GM23338 (cell line): ENCODE measurements around the gene ATP8B4. TPM values are rescaled to one million over a fixed set of nuclear protein-coding genes. Genes with fewer than 3 reads are reported as not detected.
A peak's percentile ranks its signal among the peaks of the same experiment; 100 is the strongest.

ENCODE experiments used
- ATAC-seq: fragments of 200-7000 bp; cut with Tn5 transposase; 3 replicates; pipeline ENCODE4 v1.9.1; 2020
- DNase-seq: peaks from one replicate; pipeline ENCODE4 v3.0.0-alpha.2; 2015; ENCODE audit warnings: low spot score
- H2AFZ ChIP-seq: fragments of 200-600 bp; sonication (generic); 2 replicates; pipeline ENCODE4 v1.8.0; 2016; ENCODE audit warnings: antibody characterized with exemption, mild to moderate bottlenecking, moderate library complexity
- H3F3A ChIP-seq: fragments of 200-600 bp; sonication (generic); replicated peaks from 2 replicates; pipeline ENCODE4 v1.8.0; 2017; ENCODE audit warnings: antibody characterized with exemption, mixed run types, low read depth
- H3K27ac ChIP-seq: fragments of 200-600 bp; sonication (generic); 2 replicates; pipeline ENCODE4 v1.6.1; 2016; ENCODE audit warnings: low read depth
- H3K27me3 ChIP-seq: fragments of 200-600 bp; sonication (generic); 2 replicates; pipeline ENCODE4 v1.8.0; 2016; ENCODE audit warnings: mild to moderate bottlenecking, mixed run types, moderate library complexity; ENCODE audit not compliant: insufficient read depth
- H3K36me3 ChIP-seq: fragments of 200-600 bp; sonication (generic); 2 replicates; pipeline ENCODE4 v1.8.0; 2016; ENCODE audit warnings: mild to moderate bottlenecking; ENCODE audit not compliant: insufficient read depth
- H3K4me1 ChIP-seq: fragments of 200-600 bp; sonication (generic); 2 replicates; pipeline ENCODE4 v1.8.0; 2016; ENCODE audit warnings: mild to moderate bottlenecking, moderate library complexity; ENCODE audit not compliant: insufficient read depth
- H3K4me2 ChIP-seq: fragments of 200-600 bp; sonication (generic); 2 replicates; pipeline ENCODE4 v1.7.1; 2017; ENCODE audit warnings: mixed run types
- H3K4me3 ChIP-seq: fragments of 200-600 bp; sonication (generic); 2 replicates; pipeline ENCODE4 v1.6.1; 2016; ENCODE audit warnings: mixed run types
- H3K79me2 ChIP-seq: fragments of 200-600 bp; sonication (generic); replicated peaks from 2 replicates; pipeline ENCODE4 v1.8.0; 2017; ENCODE audit warnings: mild to moderate bottlenecking; ENCODE audit not compliant: insufficient read depth
- H3K9me2 ChIP-seq: fragments of 200-600 bp; sonication (generic); 2 replicates; pipeline ENCODE4 v1.8.0; 2017; ENCODE audit not compliant: insufficient read depth
- H4K20me1 ChIP-seq: fragments of 200-600 bp; sonication (generic); replicated peaks from 2 replicates; pipeline ENCODE4 v1.8.0; 2017; ENCODE audit warnings: mild to moderate bottlenecking; ENCODE audit not compliant: insufficient read depth
- H3K27ac Mint-ChIP-seq: 2 replicates; pipeline ENCODE4 v1.8.0; 2020; ENCODE audit warnings: inconsistent platforms, mild to moderate bottlenecking, moderate library complexity, mixed read lengths
- H3K27me3 Mint-ChIP-seq: 3 replicates; pipeline ENCODE4 v1.8.0; 2022; ENCODE audit warnings: low read depth, mild to moderate bottlenecking, moderate library complexity, mixed read lengths, inconsistent platforms; ENCODE audit not compliant: insufficient read depth, poor library complexity
- H3K36me3 Mint-ChIP-seq: 3 replicates; pipeline ENCODE4 v1.8.0; 2021; ENCODE audit warnings: low read depth, mild to moderate bottlenecking, inconsistent platforms, moderate library complexity, mixed read lengths
- H3K4me1 Mint-ChIP-seq: 3 replicates; pipeline ENCODE4 v1.8.0; 2020; ENCODE audit warnings: mild to moderate bottlenecking, inconsistent platforms, mixed read lengths
- H3K4me3 Mint-ChIP-seq: 3 replicates; pipeline ENCODE4 v1.8.0; 2021; ENCODE audit warnings: moderate library complexity, mild to moderate bottlenecking, inconsistent platforms, mixed read lengths
- H3K9me3 Mint-ChIP-seq: 3 replicates; pipeline ENCODE4 v1.8.0; 2020; ENCODE audit warnings: moderate library complexity, mild to moderate bottlenecking, inconsistent platforms, mixed read lengths
- EZH2 ChIP-seq: fragments of 200-600 bp; sonication (generic); IDR thresholded peaks from one replicate; pipeline ENCODE4 v1.8.0; 2017; ENCODE audit warnings: antibody characterized with exemption, mild to moderate bottlenecking, low read depth; ENCODE audit not compliant: unreplicated experiment
- EZH2phosphoT487 ChIP-seq: fragments of 200-600 bp; sonication (generic); IDR thresholded peaks from one replicate; pipeline ENCODE4 v1.8.1; 2018; ENCODE audit warnings: antibody characterized with exemption; ENCODE audit not compliant: unreplicated experiment
- JUNB ChIP-seq: IDR thresholded peaks from one replicate; pipeline ENCODE4 v1.6.1; 2016; ENCODE audit warnings: antibody characterized with exemption; ENCODE audit not compliant: unreplicated experiment
- NANOG ChIP-seq: IDR thresholded peaks from 2 replicates; pipeline ENCODE4 v1.6.1; 2016; ENCODE audit warnings: antibody characterized with exemption, borderline replicate concordance
- STAT1 ChIP-seq: IDR thresholded peaks from one replicate; pipeline ENCODE4 v1.6.1; 2016; ENCODE audit warnings: antibody characterized with exemption; ENCODE audit not compliant: unreplicated experiment
- ZNF114 ChIP-seq: fragments of 250-450 bp; sonication (Bioruptor Pico); IDR thresholded peaks from 2 replicates; pipeline ENCODE4 v1.5.0; 2020; ENCODE audit warnings: mild to moderate bottlenecking, moderate library complexity
- ZNF331 ChIP-seq: fragments of 250-450 bp; sonication (Bioruptor Pico); IDR thresholded peaks from 2 replicates; pipeline ENCODE4 v1.5.0; 2020; ENCODE audit warnings: low read depth, mild to moderate bottlenecking, moderate library complexity
- polyA plus RNA-seq: library from polyadenylated mRNA; unstranded; fragments of >200 nt; fragmentation: Nextera tagmentation; extraction: Ambion mirVana; gene quantifications from 2 replicates; pipeline ENCODE4 v1.2.1, GENCODE V29; 2016
- total RNA-seq: library from RNA; depleted of rRNA; stranded (reverse); fragments of >200 nt; shearing (Covaris generic); gene quantifications from 2 replicates; pipeline ENCODE4 v1.2.3, GENCODE V29; 2014
- TF ChIP-seq, protein P1 (sequence below): fragments of 250-450 bp; sonication (Bioruptor Pico); IDR thresholded peaks from 2 replicates; pipeline ENCODE4 v1.5.0; 2020; ENCODE audit warnings: mild to moderate bottlenecking, moderate library complexity
- TF ChIP-seq, protein P2 (sequence below): IDR thresholded peaks from one replicate; pipeline ENCODE4 v1.6.1; 2018; ENCODE audit warnings: antibody characterized with exemption; ENCODE audit not compliant: unreplicated experiment

The ATP8B4 gene
- total and polyA plus RNA-seq, 2 experiments from 2014 or later, result 0.24 TPM; not detected in 1

DNA sequence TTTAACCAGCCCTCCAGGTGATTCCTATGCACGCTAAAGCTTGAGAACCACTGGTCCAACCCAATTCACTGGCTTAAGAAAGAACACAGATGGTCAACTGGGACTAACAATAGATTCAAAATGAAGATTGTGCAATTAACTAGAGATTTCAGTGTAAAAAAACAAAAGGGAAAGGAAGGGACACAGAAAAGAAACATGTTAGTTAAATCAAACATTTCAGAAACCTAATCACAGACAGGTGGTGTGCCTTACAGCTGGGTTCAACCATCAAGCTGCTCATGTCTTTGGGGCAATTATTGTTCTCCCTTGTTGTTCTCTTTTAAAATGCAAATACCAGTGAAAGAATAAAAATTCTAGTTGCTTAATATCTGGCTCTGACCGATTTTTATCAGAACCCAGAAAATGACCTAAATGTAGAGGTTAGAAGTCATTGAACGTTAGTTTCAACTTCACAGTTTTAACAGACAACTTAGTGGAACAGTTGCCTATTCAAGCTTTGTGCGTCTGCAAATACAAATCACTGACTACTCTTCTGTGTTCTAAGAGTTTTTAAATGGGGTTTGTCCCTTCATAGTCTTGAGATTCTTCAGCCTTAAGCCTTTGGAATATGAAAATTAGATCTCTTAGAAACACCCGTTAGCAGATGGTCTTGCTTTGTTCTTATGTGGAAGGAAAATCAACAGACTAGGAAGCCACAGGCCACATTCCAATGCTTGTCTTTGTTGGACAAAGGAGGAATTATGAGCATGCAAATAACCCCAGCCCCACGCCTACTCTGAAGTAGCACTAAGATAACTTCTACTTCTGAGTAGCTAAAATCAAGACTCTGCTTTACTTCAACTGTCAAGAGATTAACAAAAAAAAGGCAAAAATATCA is 223.4 kb downstream of the ATP8B4 start:
- peak; percentile 49 for DNase-seq
- Histone ChIP-seq H3F3A (no peaks in the 10 kb centered on the region), H2AFZ (peak overlapping the region; percentile 0; the same call in 1 of the 2 replicates), H3K4me3 (peak overlapping the region; percentile 1; the same call in 1 of the 2 replicates), H3K27ac (peak overlapping the region; percentile 4; the same call in 1 of the 2 replicates), H3K36me3 (no peaks in the 10 kb centered on the region), H3K9me2 (0 out of 2 replicates have a peak, but pooled peaks cover 10% of the 10 kb centered on the region), H3K4me2 (peak overlapping the region; percentile 22), H3K4me1 (peaks cover 27% of the 10 kb centered on the region), H4K20me1 (no peaks in the 10 kb centered on the region), H3K27me3 (no peaks in the 10 kb centered on the region), H3K79me2 (no peaks in the 10 kb centered on the region)
- Mint-ChIP-seq H3K27me3 (no peaks in the 10 kb centered on the region), H3K36me3 (no peaks in the 10 kb centered on the region), H3K4me3 (peak overlapping the region; percentile 19; the same call in 1 of the 3 replicates), H3K4me1 (peaks cover 30% of the 10 kb centered on the region), H3K9me3 (no peaks in the 10 kb centered on the region), H3K27ac (peak overlapping the region; percentile 87)
- TF ChIP-seq, protein P1, sequence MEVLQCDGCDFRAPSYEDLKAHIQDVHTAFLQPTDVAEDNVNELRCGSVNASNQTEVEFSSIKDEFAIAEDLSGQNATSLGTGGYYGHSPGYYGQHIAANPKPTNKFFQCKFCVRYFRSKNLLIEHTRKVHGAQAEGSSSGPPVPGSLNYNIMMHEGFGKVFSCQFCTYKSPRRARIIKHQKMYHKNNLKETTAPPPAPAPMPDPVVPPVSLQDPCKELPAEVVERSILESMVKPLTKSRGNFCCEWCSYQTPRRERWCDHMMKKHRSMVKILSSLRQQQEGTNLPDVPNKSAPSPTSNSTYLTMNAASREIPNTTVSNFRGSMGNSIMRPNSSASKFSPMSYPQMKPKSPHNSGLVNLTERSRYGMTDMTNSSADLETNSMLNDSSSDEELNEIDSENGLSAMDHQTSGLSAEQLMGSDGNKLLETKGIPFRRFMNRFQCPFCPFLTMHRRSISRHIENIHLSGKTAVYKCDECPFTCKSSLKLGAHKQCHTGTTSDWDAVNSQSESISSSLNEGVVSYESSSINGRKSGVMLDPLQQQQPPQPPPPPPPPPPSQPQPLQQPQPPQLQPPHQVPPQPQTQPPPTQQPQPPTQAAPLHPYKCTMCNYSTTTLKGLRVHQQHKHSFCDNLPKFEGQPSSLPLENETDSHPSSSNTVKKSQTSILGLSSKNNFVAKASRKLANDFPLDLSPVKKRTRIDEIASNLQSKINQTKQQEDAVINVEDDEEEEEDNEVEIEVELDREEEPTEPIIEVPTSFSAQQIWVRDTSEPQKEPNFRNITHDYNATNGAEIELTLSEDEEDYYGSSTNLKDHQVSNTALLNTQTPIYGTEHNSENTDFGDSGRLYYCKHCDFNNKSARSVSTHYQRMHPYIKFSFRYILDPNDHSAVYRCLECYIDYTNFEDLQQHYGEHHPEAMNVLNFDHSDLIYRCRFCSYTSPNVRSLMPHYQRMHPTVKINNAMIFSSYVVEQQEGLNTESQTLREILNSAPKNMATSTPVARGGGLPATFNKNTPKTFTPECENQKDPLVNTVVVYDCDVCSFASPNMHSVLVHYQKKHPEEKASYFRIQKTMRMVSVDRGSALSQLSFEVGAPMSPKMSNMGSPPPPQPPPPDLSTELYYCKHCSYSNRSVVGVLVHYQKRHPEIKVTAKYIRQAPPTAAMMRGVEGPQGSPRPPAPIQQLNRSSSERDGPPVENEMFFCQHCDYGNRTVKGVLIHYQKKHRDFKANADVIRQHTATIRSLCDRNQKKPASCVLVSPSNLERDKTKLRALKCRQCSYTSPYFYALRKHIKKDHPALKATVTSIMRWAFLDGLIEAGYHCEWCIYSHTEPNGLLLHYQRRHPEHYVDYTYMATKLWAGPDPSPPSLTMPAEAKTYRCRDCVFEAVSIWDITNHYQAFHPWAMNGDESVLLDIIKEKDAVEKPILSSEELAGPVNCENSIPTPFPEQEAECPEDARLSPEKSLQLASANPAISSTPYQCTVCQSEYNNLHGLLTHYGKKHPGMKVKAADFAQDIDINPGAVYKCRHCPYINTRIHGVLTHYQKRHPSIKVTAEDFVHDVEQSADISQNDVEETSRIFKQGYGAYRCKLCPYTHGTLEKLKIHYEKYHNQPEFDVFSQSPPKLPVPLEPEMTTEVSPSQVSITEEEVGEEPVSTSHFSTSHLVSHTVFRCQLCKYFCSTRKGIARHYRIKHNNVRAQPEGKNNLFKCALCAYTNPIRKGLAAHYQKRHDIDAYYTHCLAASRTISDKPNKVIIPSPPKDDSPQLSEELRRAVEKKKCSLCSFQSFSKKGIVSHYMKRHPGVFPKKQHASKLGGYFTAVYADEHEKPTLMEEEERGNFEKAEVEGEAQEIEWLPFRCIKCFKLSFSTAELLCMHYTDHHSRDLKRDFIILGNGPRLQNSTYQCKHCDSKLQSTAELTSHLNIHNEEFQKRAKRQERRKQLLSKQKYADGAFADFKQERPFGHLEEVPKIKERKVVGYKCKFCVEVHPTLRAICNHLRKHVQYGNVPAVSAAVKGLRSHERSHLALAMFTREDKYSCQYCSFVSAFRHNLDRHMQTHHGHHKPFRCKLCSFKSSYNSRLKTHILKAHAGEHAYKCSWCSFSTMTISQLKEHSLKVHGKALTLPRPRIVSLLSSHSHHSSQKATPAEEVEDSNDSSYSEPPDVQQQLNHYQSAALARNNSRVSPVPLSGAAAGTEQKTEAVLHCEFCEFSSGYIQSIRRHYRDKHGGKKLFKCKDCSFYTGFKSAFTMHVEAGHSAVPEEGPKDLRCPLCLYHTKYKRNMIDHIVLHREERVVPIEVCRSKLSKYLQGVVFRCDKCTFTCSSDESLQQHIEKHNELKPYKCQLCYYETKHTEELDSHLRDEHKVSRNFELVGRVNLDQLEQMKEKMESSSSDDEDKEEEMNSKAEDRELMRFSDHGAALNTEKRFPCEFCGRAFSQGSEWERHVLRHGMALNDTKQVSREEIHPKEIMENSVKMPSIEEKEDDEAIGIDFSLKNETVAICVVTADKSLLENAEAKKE, result peak; percentile 71; the same call in 1 of the 2 replicates
- no peak for TF ChIP-seq ZNF114
- ATAC-seq, result peak; percentile 80

DNA sequence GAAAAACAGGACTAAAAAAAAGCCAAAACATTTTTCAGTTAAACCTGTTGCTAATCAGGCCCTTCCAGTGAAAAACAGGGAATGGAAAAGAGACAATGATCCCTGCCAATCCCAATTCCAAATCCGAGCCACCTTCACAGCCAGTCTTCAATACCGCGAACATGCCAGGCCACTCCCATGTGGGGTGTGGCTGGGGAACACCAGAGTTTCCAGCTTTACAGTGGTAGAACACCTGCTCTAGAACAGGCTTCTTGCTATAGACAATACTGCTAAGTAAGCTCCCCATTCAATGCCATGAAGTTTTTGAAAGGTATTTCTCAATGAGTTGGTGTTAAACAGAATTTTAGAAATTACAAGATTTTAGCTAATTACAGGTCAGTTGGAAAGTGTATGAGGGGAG is 228.3 kb downstream of the ATP8B4 start:
- Histone ChIP-seq H3K9me2 (0 out of 2 replicates have a peak, but pooled peaks cover 12% of the 10 kb centered on the region), H3K27ac (no peak overlapping the region), H2AFZ (no peak overlapping the region), H4K20me1 (no peaks in the 10 kb centered on the region), H3K4me2 (no peak overlapping the region), H3K4me3 (no peak overlapping the region), H3K36me3 (no peaks in the 10 kb centered on the region), H3K4me1 (peaks cover 11% of the 10 kb centered on the region), H3K27me3 (no peaks in the 10 kb centered on the region), H3F3A (no peaks in the 10 kb centered on the region), H3K79me2 (no peaks in the 10 kb centered on the region)
- ATAC-seq (no peak), DNase-seq (no peak)
- H3K9me3 Mint-ChIP-seq, result no peaks in the 10 kb centered on the region
- H3K4me1 Mint-ChIP-seq, result peaks cover 14% of the 10 kb centered on the region
- no peaks in the 10 kb centered on the region for H3K36me3 Mint-ChIP-seq
- H3K27ac Mint-ChIP-seq, result no peak overlapping the region
- H3K4me3 Mint-ChIP-seq, result no peak overlapping the region
- H3K27me3 Mint-ChIP-seq, result peaks cover 2% of the 10 kb centered on the region
- TF ChIP-seq JUNB (no peak), NANOG (no peak), ZNF331 (CRISPR knock-in tag) (no peak), STAT1 (no peak), EZH2phosphoT487 (no peak), ZNF114 (no peak), EZH2 (no peak)
- TF ChIP-seq, protein P2, sequence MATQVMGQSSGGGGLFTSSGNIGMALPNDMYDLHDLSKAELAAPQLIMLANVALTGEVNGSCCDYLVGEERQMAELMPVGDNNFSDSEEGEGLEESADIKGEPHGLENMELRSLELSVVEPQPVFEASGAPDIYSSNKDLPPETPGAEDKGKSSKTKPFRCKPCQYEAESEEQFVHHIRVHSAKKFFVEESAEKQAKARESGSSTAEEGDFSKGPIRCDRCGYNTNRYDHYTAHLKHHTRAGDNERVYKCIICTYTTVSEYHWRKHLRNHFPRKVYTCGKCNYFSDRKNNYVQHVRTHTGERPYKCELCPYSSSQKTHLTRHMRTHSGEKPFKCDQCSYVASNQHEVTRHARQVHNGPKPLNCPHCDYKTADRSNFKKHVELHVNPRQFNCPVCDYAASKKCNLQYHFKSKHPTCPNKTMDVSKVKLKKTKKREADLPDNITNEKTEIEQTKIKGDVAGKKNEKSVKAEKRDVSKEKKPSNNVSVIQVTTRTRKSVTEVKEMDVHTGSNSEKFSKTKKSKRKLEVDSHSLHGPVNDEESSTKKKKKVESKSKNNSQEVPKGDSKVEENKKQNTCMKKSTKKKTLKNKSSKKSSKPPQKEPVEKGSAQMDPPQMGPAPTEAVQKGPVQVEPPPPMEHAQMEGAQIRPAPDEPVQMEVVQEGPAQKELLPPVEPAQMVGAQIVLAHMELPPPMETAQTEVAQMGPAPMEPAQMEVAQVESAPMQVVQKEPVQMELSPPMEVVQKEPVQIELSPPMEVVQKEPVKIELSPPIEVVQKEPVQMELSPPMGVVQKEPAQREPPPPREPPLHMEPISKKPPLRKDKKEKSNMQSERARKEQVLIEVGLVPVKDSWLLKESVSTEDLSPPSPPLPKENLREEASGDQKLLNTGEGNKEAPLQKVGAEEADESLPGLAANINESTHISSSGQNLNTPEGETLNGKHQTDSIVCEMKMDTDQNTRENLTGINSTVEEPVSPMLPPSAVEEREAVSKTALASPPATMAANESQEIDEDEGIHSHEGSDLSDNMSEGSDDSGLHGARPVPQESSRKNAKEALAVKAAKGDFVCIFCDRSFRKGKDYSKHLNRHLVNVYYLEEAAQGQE, result no peak
